Activated CD4-positive, alpha-beta memory T cell treated with anti-CD3 and anti-CD28 coated beads, Interleukin-2, amount 10 ng/mL, durations not matched to agents 7 days and 5 days (primary cell): ENCODE data around the gene NEDD4L. TPM values are rescaled to one million over a fixed set of nuclear protein-coding genes. Genes with fewer than 3 reads are reported as not detected.

Experiments
- CTCF ChIA-PET: fragments of 350-600 bp; sonication (Branson Sonifier 250); formaldehyde crosslinking; loops from one replicate; lab custom pipeline; 2021; ENCODE audit warnings: antibody characterized with exemption, inconsistent platforms; lab: Charles Lee
- POLR2A ChIA-PET: fragments of 350-600 bp; sonication (Branson Sonifier 250); formaldehyde crosslinking; loops from one replicate; lab custom pipeline; 2021; ENCODE audit warnings: antibody characterized with exemption; lab: Charles Lee
- DNase-seq: peaks from one replicate; pipeline ENCODE4 v3.0.0-alpha.2; 2020
- H3K27ac Mint-ChIP-seq: one replicate; pipeline ENCODE4 v1.8.0; 2021; ENCODE audit warnings: mild to moderate bottlenecking, mixed read lengths
- H3K27me3 Mint-ChIP-seq: one replicate; pipeline ENCODE4 v1.8.0; 2021; ENCODE audit warnings: mixed read lengths
- H3K36me3 Mint-ChIP-seq: one replicate; pipeline ENCODE4 v1.8.0; 2021; ENCODE audit warnings: low read depth, mixed read lengths
- H3K4me1 Mint-ChIP-seq: one replicate; pipeline ENCODE4 v1.8.0; 2021; ENCODE audit warnings: mixed read lengths
- H3K4me3 Mint-ChIP-seq: one replicate; pipeline ENCODE4 v1.8.0; 2021; ENCODE audit warnings: mild to moderate bottlenecking, mixed read lengths
- H3K9me3 Mint-ChIP-seq: one replicate; pipeline ENCODE4 v1.8.0; 2021; ENCODE audit warnings: mixed read lengths
- total RNA-seq, 2 experiments: library from RNA; stranded (reverse); gene quantifications; one replicate each; pipeline ENCODE4 v1.2.3, GENCODE V29; 2021

The NEDD4L gene
- total RNA-seq, 2 experiments from 2014 or later: 4.6 to 5.8 TPM

DNA sequence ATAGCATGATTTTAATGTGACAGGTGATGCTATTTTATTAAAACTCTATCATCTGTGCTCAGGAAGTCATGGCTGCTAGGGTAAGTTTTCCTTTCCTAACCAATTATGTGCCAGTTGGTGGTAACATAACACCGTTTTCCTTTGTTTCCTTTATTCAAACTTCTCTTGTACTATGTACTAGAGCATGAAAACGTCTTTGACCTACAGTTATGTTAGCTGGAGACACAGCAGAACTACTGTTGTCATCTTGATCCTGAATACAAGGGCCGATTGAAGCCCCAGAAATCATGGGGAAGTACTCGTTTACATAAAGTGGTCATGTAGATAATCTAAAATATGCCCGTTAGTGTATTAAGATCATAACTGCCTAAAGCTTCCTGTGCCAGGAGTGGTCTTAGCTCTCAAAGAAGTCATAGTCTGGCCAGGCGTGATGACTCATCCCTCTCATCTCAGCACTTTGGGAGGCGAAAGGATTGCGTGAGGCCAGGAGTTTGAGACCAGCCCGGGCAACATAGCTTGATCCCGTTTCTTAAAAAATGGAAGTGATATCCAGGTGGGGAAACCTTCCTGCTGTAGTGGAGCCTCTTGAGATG, 20.5 kb downstream of the NEDD4L start:
- no peak overlapping the region for H3K4me3 Mint-ChIP-seq
- H3K9me3 Mint-ChIP-seq: no peaks in the 10 kb centered on the region
- ChIA-PET POLR2A (no interaction called here), CTCF (no interaction called here)
- no peak overlapping the region for H3K27ac Mint-ChIP-seq
- peaks cover 9% of the 10 kb centered on the region for H3K27me3 Mint-ChIP-seq
- DNase-seq: no peak
- H3K4me1 Mint-ChIP-seq: no peaks in the 10 kb centered on the region
- no peaks in the 10 kb centered on the region for H3K36me3 Mint-ChIP-seq

DNA sequence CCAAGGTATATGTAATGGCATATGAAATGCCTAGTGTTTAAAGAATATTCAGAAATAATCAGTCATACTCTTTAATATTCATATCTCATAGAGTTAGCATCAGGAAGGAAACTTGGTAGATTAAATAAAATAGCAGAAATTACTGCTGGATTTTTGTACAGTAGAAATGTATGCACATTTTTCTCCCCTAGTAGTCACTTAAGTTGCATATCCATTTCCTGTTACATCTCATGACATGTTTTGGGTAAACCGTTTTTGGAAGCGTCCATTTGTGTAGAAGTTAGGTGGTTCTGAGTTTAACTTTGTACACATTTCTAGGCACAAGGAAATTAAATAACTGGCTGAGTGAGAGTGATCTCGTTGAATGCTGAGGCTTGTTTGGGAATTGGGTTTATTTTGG, 21.9 kb downstream of the NEDD4L start:
- H3K4me3 Mint-ChIP-seq: no peak overlapping the region
- no peaks in the 10 kb centered on the region for H3K4me1 Mint-ChIP-seq
- H3K27me3 Mint-ChIP-seq: peaks cover 10% of the 10 kb centered on the region
- no peak for DNase-seq
- POLR2A ChIA-PET: no interaction called here
- CTCF ChIA-PET: no interaction called here
- H3K27ac Mint-ChIP-seq: no peak overlapping the region
- H3K36me3 Mint-ChIP-seq: no peaks in the 10 kb centered on the region
- no peaks in the 10 kb centered on the region for H3K9me3 Mint-ChIP-seq

DNA sequence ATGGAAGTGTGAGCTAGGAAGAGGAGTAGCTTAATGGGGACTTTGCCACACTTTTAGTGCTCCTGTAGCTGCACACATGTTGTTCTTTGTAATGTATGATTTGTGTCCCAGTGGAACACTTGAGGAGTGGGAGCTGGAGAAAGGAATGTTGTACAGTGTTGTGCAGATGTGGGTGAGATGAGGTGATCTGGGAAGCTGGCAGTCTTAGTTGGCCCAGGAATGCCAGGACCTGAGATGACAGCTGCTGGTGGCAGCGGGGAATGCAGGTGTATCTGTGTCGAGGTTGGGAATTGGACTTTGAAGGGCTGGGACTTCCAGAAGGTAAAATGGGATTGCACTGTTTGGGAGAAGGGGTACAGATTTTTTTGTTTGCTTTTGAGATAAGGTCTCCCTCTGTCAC, 23.6 kb downstream of the NEDD4L start:
- Mint-ChIP-seq H3K4me3 (no peak overlapping the region), H3K27ac (no peak overlapping the region), H3K36me3 (no peaks in the 10 kb centered on the region), H3K9me3 (no peaks in the 10 kb centered on the region), H3K27me3 (peaks cover 10% of the 10 kb centered on the region), H3K4me1 (no peaks in the 10 kb centered on the region)
- ChIA-PET CTCF (interaction anchor here (0.9 kb wide), 1 partner anchor 685 kb away, joined by 6 read pairs; no protein-coding TSS in a partner anchor), POLR2A (no interaction called here)
- DNase-seq: no peak

DNA sequence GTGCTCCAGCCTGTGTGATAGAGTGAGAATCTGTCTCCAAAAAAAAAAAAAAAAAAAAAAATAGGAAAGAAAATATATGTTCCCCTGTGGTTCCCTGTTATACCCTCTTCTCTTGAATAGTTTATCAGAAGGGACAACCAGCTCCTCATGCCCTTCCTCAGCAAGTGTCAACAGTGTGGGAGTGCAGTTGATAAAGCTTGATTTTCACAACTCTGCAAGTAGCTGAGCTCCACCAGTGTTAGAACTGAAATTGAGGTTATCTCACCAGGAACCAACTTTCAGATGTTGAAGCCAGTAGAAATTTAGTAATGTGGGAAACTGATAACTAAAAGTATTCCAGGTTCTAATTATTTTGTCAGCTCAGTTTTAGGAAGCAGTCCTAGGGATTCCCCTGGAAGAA, 25.1 kb downstream of the NEDD4L start:
- Mint-ChIP-seq H3K4me1 (no peaks in the 10 kb centered on the region), H3K27me3 (peaks cover 11% of the 10 kb centered on the region), H3K36me3 (no peaks in the 10 kb centered on the region), H3K9me3 (no peaks in the 10 kb centered on the region), H3K4me3 (no peak overlapping the region), H3K27ac (no peak overlapping the region)
- ChIA-PET POLR2A (no interaction called here), CTCF (no interaction called here)
- no peak for DNase-seq

DNA sequence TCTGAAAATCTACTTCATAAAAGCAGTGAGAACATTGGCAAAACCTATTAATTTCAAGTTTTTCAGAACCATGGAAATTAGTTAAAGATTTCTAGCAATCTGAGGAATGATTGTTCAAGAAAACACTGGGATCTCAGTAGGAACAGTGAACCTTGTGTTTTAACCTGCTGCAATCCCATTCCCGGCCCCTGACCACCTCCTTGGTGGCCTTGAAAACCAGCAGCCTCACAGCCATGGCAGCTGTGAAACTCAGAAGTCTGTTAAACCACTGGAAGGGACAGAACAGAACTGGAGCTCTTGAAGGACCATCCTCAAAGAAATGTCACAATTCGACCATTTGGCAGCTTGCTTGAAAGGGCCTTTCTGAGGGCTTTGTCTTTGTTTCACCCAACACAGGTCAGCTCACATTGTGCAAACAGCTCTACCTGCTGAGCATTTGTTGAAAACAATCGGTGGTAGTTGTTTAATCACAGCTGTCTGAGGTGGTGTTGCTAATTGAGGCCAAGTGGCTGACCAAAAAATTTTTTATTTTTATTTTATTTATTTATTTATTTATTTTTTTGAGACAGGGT, 25.8 kb downstream of the NEDD4L start:
- H3K27ac Mint-ChIP-seq: no peak overlapping the region

DNA sequence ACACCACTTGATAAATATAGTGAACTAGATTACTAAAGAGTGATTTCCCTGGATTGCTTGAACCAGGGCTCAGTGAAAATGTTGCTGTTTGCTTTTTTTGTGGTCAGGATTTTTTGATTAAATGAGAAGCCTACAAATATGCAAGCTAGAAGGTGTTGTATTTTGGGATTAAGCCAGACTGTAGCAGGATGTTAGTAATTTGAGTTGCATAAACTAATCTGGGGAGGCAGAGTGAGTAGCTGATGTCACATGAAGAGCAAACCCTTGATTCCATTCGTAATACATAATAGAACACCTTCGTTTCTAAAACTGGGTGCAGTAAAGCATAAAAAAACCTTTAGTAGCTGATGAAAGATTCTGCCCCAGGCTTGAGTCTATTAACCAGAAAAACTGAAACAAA, 32.0 kb downstream of the NEDD4L start:
- DNase-seq: no peak
- peaks cover 3% of the 10 kb centered on the region for H3K27me3 Mint-ChIP-seq
- no peaks in the 10 kb centered on the region for H3K9me3 Mint-ChIP-seq
- no peak overlapping the region for H3K27ac Mint-ChIP-seq
- no peaks in the 10 kb centered on the region for H3K4me1 Mint-ChIP-seq
- ChIA-PET CTCF (interaction anchor here (0.6 kb wide), 1 partner anchor 437 kb away, joined by 5 read pairs; no protein-coding TSS in a partner anchor), POLR2A (no interaction called here)
- no peak overlapping the region for H3K4me3 Mint-ChIP-seq
- H3K36me3 Mint-ChIP-seq: no peaks in the 10 kb centered on the region

More for the DNA sequence above, 25.8 kb downstream of the NEDD4L start:
- ChIA-PET POLR2A (interaction anchor here (1.1 kb wide), 1 partner anchor 39 kb away, joined by 3 read pairs; no protein-coding TSS in a partner anchor), CTCF (no interaction called here)
- H3K4me1 Mint-ChIP-seq: no peaks in the 10 kb centered on the region
- H3K27me3 Mint-ChIP-seq: peaks cover 11% of the 10 kb centered on the region
- no peaks in the 10 kb centered on the region for H3K36me3 Mint-ChIP-seq
- H3K4me3 Mint-ChIP-seq: no peak overlapping the region
- no peak for DNase-seq
- H3K9me3 Mint-ChIP-seq: no peaks in the 10 kb centered on the region

DNA sequence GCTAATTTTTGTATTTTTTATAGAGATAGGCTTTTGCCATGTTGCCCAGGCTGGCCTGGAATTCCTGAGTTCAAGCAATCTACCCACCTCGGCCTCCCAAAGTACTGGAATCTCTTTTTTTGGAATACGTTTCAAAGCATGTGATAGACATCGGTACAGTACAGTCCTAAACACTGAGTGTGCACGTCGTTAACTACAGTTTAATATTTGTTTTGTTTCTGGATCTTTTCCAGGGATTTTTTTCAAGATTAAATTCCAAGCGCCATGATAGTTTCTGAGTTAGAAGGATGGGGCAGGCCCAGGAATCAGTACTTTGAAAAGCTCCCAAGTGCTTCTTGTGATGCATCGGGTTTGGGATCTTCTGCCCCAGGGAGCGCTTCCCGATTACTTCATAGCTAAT, 33.3 kb downstream of the NEDD4L start:
- Mint-ChIP-seq H3K4me3 (no peak overlapping the region), H3K27me3 (peaks cover 2% of the 10 kb centered on the region), H3K27ac (no peak overlapping the region), H3K36me3 (no peaks in the 10 kb centered on the region), H3K9me3 (no peaks in the 10 kb centered on the region), H3K4me1 (no peaks in the 10 kb centered on the region)
- CTCF ChIA-PET: no interaction called here
- no peak for DNase-seq
- POLR2A ChIA-PET: no interaction called here

DNA sequence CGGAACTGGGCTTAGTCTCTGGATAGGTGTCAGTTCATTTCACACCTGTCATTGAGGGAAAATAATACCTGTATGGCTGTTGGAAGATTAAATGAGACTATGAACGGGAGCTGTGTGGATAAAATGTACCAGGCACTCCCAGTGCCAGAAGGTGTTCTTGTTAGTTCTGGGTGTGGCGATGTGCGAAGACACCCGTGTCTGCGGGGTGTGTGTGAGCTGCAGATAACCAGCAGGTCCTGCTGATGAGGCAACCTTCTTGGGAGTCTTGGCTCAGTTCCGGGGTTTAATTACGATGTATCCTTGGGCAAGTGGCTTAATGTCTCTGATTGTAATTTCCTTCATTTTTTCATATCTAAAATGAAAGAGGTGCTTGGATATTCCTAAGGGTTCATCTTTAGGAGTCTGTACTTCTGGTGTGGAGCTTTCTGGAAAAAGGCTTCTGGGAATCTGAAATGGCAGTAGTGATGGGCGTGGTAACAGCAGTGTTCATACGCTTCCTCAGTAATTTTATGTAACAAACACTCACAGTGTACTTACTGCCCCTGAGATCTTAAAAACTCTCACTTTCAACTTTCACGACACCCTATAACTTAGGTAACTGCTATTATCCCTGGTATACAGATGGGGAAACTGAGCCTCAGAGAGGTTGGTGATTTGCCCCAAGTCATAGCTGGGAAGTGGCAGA, 35.0 kb downstream of the NEDD4L start:
- H3K9me3 Mint-ChIP-seq: no peaks in the 10 kb centered on the region

DNA sequence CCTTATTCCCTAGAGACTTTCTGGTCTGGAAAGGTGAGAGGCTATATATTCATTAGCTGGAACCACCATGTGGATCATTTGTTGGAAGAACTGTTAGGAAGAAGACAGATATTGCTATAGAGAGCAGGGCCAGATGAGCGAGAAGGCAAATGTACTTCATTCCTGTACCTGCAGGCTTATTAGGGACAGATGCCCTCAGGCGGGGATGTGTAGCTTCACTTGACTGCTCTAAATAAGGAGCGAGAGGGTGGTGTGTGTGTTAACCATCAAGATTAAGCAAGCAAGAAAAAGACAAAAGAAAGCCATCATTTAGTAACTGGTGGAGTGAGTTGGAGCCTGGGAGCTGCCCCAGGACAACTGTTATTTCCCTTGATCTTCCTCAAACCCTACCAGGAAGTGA, 36.4 kb downstream of the NEDD4L start:
- Mint-ChIP-seq H3K4me1 (no peaks in the 10 kb centered on the region), H3K9me3 (no peaks in the 10 kb centered on the region), H3K27me3 (peaks cover 8% of the 10 kb centered on the region), H3K4me3 (no peak overlapping the region), H3K27ac (no peak overlapping the region), H3K36me3 (no peaks in the 10 kb centered on the region)
- ChIA-PET CTCF (interaction anchor here (0.6 kb wide), 1 partner anchor 897 kb away, joined by 3 read pairs; no protein-coding TSS in a partner anchor), POLR2A (no interaction called here)
- no peak for DNase-seq

More for the DNA sequence above, 35.0 kb downstream of the NEDD4L start:
- ChIA-PET POLR2A (no interaction called here), CTCF (interaction anchor here (1.4 kb wide), 1 partner anchor 43 kb away, joined by 5 read pairs; no protein-coding TSS in a partner anchor)
- H3K27ac Mint-ChIP-seq: no peak overlapping the region
- H3K4me1 Mint-ChIP-seq: no peaks in the 10 kb centered on the region
- H3K4me3 Mint-ChIP-seq: no peak overlapping the region
- no peaks in the 10 kb centered on the region for H3K36me3 Mint-ChIP-seq
- peaks cover 2% of the 10 kb centered on the region for H3K27me3 Mint-ChIP-seq
- no peak for DNase-seq

DNA sequence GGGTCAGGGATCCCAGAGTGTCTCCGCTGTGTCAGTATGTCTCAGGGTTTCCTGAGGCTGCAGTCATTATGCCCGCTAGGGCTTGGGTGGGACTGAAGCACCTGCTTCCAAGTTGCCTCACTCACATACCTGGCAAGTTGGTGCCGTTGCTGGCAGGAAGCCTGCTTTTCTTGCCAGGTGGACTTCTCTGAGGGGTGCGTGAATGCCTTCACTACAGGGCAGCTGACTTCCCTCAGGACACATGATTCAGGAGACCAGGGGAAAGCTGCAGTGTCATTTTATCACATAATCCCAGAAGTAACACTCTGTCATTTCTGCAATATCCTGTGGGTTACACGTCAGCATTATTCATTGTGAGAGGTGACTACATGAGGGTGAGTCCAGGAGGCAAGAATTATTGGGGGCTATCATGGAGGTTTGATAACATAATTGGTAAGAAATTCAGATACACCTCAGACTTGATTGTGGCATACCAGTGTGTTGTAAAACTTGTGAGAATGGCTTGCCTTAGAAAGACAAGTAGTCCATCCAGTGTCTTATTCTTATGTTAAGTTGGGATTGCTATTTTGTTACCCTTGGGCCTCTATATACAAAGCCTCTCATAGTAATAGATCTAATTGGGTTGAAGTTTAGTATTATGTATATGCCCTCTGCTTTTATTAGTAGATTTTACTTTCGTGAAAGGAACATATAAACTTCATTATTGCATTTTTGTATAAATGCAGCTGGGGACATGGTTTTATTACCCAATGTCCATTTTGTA, 44.1 kb downstream of the NEDD4L start:
- Mint-ChIP-seq H3K27ac (no peak overlapping the region), H3K36me3 (no peaks in the 10 kb centered on the region), H3K9me3 (no peaks in the 10 kb centered on the region), H3K27me3 (peaks cover 6% of the 10 kb centered on the region), H3K4me1 (no peaks in the 10 kb centered on the region), H3K4me3 (no peak overlapping the region)
- no peak for DNase-seq
- CTCF ChIA-PET: interaction anchor here (0.6 to 1.7 kb wide), 2 partner anchors 34 to 851 kb away, joined by 3 to 6 read pairs; no protein-coding TSS in a partner anchor
- POLR2A ChIA-PET: no interaction called here

DNA sequence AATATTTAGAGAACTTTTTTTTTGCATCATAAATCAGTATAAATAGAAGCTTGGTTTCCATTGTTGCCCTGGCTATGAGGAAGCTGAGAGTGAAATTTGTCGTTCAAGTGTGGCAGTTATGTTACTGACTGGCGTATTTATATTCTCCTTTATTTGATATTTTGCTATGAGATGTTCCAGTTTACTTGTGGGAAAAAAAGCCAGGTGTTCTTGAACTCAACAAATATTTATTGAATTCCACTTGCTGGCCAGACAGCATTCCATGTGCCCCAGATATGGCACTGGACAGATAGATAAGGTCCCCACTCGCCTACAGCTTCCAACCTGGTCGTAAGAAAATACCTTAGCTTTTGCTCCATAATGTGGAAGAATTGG, 44.7 kb downstream of the NEDD4L start:
- no peak for DNase-seq
- POLR2A ChIA-PET: no interaction called here
- Mint-ChIP-seq H3K4me3 (no peak overlapping the region), H3K4me1 (no peaks in the 10 kb centered on the region), H3K27ac (no peak overlapping the region), H3K9me3 (no peaks in the 10 kb centered on the region), H3K36me3 (no peaks in the 10 kb centered on the region), H3K27me3 (peaks cover 6% of the 10 kb centered on the region)
- CTCF ChIA-PET: interaction anchor here (0.6 to 1.7 kb wide), 2 partner anchors 33 to 850 kb away, joined by 3 to 6 read pairs; no protein-coding TSS in a partner anchor

DNA sequence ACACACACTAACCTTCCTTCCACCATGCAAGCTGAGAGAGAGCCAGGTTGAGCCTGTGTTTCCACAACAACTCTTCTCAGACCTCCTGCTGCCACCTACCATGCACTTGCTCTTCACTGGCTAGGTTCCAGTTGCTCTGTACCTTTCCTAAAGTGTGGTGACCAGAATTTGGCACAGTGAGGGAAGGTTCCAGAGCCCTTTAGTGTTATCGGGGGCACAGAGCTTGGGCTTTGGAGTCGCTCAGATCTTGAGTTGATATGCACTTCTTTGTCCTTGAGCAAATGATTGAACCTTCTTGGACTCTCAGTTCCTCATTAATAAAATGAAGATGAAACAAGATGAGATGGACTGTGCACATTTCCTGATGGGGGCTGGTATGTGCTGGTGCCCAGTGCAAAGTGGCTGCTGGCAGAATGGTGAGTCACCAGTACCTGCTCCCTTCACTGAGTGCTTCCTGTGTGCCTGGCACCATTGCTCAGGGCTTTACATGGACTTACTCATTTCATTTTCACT, 47.1 kb downstream of the NEDD4L start:
- ChIA-PET POLR2A (no interaction called here), CTCF (interaction anchor here (1.1 kb wide), 1 partner anchor 48 kb away, joined by 3 read pairs; no protein-coding TSS in a partner anchor)
- peaks cover 2% of the 10 kb centered on the region for H3K27me3 Mint-ChIP-seq
- H3K9me3 Mint-ChIP-seq: no peaks in the 10 kb centered on the region
- H3K27ac Mint-ChIP-seq: no peak overlapping the region
- H3K4me1 Mint-ChIP-seq: no peaks in the 10 kb centered on the region
- H3K36me3 Mint-ChIP-seq: no peaks in the 10 kb centered on the region
- no peak overlapping the region for H3K4me3 Mint-ChIP-seq
- DNase-seq: no peak
